Coronary artery (tissue), 2 donors: Measurements from ENCODE around the gene OR7A5.
"Not testable (repeated sequence)": the region's sequence is repeated elsewhere in the genome, so short reads cannot be mapped to it uniquely, and the experiment has no call there.

ENCODE experiments used
- DNase-seq: peaks from one replicate; pipeline ENCODE4 v3.0.0-alpha.2; 2017; ENCODE audit warnings: low spot score
- H3K27ac ChIP-seq, 2 donors: fragments of 200-600 bp; sonication (generic); one replicate each; pipeline ENCODE4 v1.5.1; 2016 to 2019
- H3K4me3 ChIP-seq: fragments of 200-600 bp; sonication (generic); 2 replicates; pipeline ENCODE4 v1.5.1; 2016; ENCODE audit warnings: mild to moderate bottlenecking, moderate library complexity
- TF ChIP-seq, protein P1 (sequence below): fragments of 200-600 bp; sonication (generic); IDR thresholded peaks from one replicate; pipeline ENCODE4 v1.5.1; 2019; ENCODE audit warnings: antibody characterized with exemption

Gene OR7A5

DNA sequence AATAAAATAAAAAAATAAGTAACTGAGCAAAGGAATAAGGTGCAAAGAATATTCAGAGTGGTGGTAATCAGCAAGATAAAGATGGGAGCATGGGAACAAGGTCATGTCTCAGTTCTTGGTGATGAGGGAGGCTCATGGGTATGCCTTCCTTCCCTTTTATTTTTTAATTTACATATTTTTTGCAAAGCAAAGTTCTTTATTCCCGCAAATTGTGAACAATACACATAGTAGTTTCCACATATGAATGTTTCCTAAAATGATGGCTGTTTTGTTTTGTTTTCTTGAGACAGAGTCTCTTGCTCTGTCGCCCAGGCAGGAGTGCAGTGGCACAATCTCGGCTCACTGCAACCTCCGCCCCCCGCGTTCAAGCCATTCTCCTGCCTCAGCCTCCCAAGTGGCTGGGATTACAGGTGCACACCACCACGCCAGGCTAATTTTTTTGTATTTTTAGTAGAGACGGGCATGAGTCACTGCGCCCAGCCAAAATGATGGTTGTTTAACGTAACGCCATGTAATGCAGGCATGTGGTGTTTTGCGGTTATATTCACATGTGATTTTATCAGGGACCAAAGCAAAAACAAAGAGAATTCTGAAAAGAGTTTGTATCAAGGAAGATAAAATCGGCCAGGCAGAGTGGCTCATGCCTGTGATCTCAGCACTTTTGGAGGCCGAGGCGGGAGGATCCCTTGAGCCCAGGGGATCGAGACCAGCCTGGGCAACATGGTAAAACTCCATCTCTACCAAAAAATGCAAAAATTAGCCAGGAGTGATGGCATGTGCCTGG is 52.2 kb downstream of the OR7A5 start:
- no peak overlapping the region for H3K27ac ChIP-seq

DNA sequence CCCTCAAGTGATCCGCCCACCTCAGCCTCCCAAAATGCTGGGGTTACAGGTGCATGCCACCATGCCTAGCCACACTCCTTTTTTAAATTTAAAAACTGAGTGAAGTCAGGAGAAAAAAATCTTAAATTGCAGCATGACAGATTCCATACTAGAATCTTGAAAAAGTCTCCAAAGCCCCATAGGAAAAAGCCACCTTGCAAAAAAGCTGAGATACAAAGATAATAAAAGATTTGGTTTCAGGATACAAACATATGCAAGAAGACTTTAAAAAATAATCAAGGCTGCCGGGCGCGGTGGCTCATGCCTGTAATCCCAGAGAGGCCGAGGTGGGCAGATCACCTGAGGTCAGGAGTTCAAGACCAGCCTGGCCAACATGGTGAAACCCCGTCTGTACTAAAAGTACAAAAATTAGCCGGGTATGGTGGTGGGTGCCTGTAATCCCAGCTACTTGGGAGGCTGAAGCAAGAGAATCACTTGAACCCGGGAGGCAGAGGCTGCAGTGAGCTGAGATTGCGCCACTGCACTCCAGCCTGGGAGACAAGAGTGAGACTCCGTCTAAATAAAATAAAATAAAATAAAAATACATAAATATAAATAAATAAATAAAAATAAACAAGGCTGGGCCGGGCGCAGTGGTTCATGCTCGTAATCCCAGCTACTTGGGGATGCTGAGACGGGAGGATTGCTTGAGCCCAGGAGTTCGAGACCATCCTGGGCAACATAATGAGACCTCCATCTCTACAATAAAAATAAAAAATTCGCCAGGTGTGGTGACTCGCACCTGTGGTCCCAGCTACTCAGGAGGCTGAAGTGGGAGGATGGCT is 53.1 kb downstream of the OR7A5 start:
- not testable (repeated sequence) for H3K27ac ChIP-seq, DNase-seq, H3K4me3 ChIP-seq

More for the DNA sequence above, 52.2 kb downstream of the OR7A5 start:
- TF ChIP-seq, protein P1, sequence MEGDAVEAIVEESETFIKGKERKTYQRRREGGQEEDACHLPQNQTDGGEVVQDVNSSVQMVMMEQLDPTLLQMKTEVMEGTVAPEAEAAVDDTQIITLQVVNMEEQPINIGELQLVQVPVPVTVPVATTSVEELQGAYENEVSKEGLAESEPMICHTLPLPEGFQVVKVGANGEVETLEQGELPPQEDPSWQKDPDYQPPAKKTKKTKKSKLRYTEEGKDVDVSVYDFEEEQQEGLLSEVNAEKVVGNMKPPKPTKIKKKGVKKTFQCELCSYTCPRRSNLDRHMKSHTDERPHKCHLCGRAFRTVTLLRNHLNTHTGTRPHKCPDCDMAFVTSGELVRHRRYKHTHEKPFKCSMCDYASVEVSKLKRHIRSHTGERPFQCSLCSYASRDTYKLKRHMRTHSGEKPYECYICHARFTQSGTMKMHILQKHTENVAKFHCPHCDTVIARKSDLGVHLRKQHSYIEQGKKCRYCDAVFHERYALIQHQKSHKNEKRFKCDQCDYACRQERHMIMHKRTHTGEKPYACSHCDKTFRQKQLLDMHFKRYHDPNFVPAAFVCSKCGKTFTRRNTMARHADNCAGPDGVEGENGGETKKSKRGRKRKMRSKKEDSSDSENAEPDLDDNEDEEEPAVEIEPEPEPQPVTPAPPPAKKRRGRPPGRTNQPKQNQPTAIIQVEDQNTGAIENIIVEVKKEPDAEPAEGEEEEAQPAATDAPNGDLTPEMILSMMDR, result no peak
- no peak for DNase-seq
- H3K4me3 ChIP-seq, result no peak overlapping the region

- not testable (repeated sequence) for DNase-seq, H3K27ac ChIP-seq, H3K4me3 ChIP-seq
Observed at GRCh38 chr19:14780622-14781225, 54.3 kb downstream of the OR7A5 start.

- DNase-seq, result no peak
- no peak overlapping the region for H3K27ac ChIP-seq
- H3K4me3 ChIP-seq, result no peak overlapping the region
- TF ChIP-seq, protein P1, result no peak
Observed at GRCh38 chr19:14779151-14779550, 55.8 kb downstream of the OR7A5 start.

GRCh38 chr19:14778110-14778845 is 56.7 kb downstream of the OR7A5 start, which contains the start of gene ADGRE2:
Gene ADGRE2 (minus strand): TSS chr19:14778560. CDS start chr19:14776756, 1,804 bp downstream.
- DNase-seq, H3K27ac ChIP-seq, H3K4me3 ChIP-seq: not testable (repeated sequence)

- not testable (repeated sequence) for H3K27ac ChIP-seq, DNase-seq, H3K4me3 ChIP-seq
Observed at GRCh38 chr19:14777645-14778044, 57.3 kb downstream of the OR7A5 start.
